ENCODE results near the gene SCP2.

DNA sequence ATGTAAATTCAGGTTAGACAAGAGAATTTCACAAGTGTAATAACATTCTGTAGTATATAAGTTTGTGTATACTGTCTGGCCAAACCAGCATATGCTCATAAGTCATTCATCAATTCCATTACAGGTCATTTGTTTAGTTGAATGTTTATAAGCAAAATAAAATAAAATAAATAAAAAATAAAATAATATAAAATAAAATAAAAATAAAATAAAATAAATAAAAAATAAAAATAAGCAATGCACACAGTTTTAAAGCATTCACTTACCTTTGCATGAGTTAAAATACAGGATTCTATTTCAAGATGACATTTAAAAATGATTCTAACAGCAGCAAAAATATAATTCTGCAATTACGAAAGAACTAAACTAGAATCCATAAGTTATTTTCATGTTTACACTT, 144.8 kb downstream of the SCP2 start:
- TF ChIP-seq, protein P1, sequence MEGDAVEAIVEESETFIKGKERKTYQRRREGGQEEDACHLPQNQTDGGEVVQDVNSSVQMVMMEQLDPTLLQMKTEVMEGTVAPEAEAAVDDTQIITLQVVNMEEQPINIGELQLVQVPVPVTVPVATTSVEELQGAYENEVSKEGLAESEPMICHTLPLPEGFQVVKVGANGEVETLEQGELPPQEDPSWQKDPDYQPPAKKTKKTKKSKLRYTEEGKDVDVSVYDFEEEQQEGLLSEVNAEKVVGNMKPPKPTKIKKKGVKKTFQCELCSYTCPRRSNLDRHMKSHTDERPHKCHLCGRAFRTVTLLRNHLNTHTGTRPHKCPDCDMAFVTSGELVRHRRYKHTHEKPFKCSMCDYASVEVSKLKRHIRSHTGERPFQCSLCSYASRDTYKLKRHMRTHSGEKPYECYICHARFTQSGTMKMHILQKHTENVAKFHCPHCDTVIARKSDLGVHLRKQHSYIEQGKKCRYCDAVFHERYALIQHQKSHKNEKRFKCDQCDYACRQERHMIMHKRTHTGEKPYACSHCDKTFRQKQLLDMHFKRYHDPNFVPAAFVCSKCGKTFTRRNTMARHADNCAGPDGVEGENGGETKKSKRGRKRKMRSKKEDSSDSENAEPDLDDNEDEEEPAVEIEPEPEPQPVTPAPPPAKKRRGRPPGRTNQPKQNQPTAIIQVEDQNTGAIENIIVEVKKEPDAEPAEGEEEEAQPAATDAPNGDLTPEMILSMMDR (IDR thresholded peaks at IDR 0.05; ENCODE audit: insufficient read depth, low read depth, low read length), result no peak
- no peak for TF ChIP-seq EZH2 (IDR thresholded peaks at IDR 0.05; ENCODE audit: insufficient read depth, low read length)

All from astrocyte (in vitro differentiated cells and primary cell).